ENCODE measurements around the gene CRISPLD2. TPM values are rescaled to one million over a fixed set of nuclear protein-coding genes. Genes with fewer than 3 reads are reported as not detected.

The CRISPLD2 gene
- total RNA-seq, 1 experiment from 2014 or later, result 0.28 TPM

DNA sequence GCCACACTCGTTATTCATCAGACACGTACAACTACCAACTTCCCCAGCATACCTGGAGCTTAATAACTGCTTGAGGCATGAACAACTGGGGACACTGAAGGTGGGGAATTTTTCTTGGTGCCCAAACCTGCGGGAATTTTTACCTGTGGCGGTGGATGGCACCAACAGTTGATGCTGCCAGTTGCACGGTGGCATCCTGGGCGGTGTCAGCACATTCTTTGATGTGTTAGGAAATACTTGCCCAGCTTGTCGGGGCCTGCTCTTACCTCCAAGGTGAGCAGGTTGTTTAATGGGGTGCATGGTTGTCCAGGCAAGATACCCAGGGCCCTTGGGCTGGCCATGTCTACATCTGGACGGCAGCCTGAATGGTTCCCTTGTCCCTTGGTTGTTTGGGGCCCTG, 79.6 kb downstream of the CRISPLD2 start:
- no peaks in the 10 kb centered on the region for H3K9me3 Mint-ChIP-seq (ENCODE audit: unreplicated experiment)
- TF ChIP-seq, protein P1, sequence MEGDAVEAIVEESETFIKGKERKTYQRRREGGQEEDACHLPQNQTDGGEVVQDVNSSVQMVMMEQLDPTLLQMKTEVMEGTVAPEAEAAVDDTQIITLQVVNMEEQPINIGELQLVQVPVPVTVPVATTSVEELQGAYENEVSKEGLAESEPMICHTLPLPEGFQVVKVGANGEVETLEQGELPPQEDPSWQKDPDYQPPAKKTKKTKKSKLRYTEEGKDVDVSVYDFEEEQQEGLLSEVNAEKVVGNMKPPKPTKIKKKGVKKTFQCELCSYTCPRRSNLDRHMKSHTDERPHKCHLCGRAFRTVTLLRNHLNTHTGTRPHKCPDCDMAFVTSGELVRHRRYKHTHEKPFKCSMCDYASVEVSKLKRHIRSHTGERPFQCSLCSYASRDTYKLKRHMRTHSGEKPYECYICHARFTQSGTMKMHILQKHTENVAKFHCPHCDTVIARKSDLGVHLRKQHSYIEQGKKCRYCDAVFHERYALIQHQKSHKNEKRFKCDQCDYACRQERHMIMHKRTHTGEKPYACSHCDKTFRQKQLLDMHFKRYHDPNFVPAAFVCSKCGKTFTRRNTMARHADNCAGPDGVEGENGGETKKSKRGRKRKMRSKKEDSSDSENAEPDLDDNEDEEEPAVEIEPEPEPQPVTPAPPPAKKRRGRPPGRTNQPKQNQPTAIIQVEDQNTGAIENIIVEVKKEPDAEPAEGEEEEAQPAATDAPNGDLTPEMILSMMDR (IDR thresholded peaks at IDR 0.05; ENCODE audit: unreplicated experiment), result no peak
- ChIA-PET CTCF (interaction anchor here (0.6 to 1.6 kb wide), 5 partner anchors 70 to 333 kb away, joined by 3 to 8 read pairs (median 3); no protein-coding TSS in a partner anchor), POLR2A (interaction anchor here (0.6 to 1.1 kb wide), 2 partner anchors 74 to 86 kb away, joined by 3 to 4 read pairs; no protein-coding TSS in a partner anchor)
- peak; percentile 55 for DNase-seq (ENCODE audit: unreplicated experiment)
- H3K4me1 Mint-ChIP-seq (ENCODE audit: insufficient read depth, unreplicated experiment), result peaks cover 7% of the 10 kb centered on the region
- BruUV-seq (replicated peaks), result no TSS peak
- H3K27ac Mint-ChIP-seq (ENCODE audit: low read depth, unreplicated experiment), result no peak overlapping the region
- H3K4me3 Mint-ChIP-seq (ENCODE audit: unreplicated experiment), result no peak overlapping the region
- H3K27me3 Mint-ChIP-seq (ENCODE audit: insufficient read depth, unreplicated experiment), result no peaks in the 10 kb centered on the region
- no peaks in the 10 kb centered on the region for H3K36me3 Mint-ChIP-seq (ENCODE audit: insufficient read depth, unreplicated experiment)
- intact Hi-C loops (cut with micrococcal nuclease), result no loop called here

DNA sequence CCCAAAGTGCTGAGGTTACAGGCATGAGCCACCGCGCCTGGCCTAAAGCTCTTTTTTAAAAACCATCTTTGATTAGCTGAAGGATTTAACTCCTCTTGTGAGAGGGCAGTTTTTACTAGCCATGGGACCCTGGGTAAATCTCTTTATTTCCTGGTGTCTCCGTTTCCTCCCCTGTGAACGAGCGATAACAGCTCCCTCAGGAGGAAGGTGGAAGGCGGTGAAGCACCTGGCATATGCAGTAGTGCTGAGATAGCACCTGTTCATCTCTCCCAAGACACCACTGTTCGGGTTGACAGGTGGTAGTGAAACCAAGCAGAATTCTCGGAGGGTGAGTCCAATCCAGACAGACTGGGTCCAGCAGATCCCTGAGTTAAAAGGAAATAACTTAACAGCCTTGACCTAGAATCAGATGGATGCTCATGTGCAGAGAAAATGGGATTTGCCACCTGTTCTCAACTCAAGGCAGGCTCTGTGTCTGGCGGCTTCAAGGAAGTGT, 86.2 kb downstream of the CRISPLD2 start:
- TF ChIP-seq, protein P1 (IDR thresholded peaks at IDR 0.05; ENCODE audit: unreplicated experiment), result no peak
- DNase-seq (ENCODE audit: unreplicated experiment), result no peak
- ChIA-PET CTCF (interaction anchor here (0.7 kb wide), 1 partner anchor 65 kb away, joined by 3 read pairs; no protein-coding TSS in a partner anchor), POLR2A (no interaction called here)
- no peak overlapping the region for H3K27ac Mint-ChIP-seq (ENCODE audit: low read depth, unreplicated experiment)
- H3K36me3 Mint-ChIP-seq (ENCODE audit: insufficient read depth, unreplicated experiment), result no peaks in the 10 kb centered on the region
- intact Hi-C loops (cut with micrococcal nuclease), result no loop called here
- no peaks in the 10 kb centered on the region for H3K9me3 Mint-ChIP-seq (ENCODE audit: unreplicated experiment)
- BruUV-seq (replicated peaks), result no TSS peak
- H3K4me1 Mint-ChIP-seq (ENCODE audit: insufficient read depth, unreplicated experiment), result no peaks in the 10 kb centered on the region
- no peaks in the 10 kb centered on the region for H3K27me3 Mint-ChIP-seq (ENCODE audit: insufficient read depth, unreplicated experiment)
- no peak overlapping the region for H3K4me3 Mint-ChIP-seq (ENCODE audit: unreplicated experiment)

DNA sequence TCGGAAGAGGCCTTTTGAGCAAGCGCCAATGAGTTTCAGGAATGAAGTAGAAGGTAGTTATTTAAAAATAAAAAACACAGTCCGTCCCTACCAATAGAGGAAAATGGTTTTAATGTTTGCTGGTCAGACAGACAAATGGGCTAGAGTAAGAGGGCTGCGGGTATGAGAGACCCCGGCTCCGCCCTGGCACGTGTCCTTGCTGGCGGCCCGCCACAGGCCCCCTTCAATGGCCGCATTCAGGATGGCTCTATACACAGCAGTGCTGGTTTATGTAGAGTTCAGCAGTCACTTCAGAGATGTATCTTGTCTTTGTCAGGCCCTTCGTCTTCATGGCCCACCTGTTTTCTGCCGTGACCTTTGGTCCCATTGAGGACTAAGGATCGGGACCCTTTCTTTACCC, 87.3 kb downstream of the CRISPLD2 start:
- Mint-ChIP-seq H3K4me1 (ENCODE audit: insufficient read depth, unreplicated experiment) (no peaks in the 10 kb centered on the region), H3K27ac (ENCODE audit: low read depth, unreplicated experiment) (no peak overlapping the region), H3K36me3 (ENCODE audit: insufficient read depth, unreplicated experiment) (no peaks in the 10 kb centered on the region), H3K9me3 (ENCODE audit: unreplicated experiment) (no peaks in the 10 kb centered on the region), H3K4me3 (ENCODE audit: unreplicated experiment) (no peak overlapping the region), H3K27me3 (ENCODE audit: insufficient read depth, unreplicated experiment) (peaks cover 4% of the 10 kb centered on the region)
- CTCF ChIA-PET, result interaction anchor here (0.6 kb wide), 2 partner anchors 39 to 833 kb away, joined by 3 to 4 read pairs; no protein-coding TSS in a partner anchor
- BruUV-seq (replicated peaks), result no TSS peak
- POLR2A ChIA-PET, result no interaction called here
- intact Hi-C loops (cut with micrococcal nuclease), result no loop called here
- DNase-seq (ENCODE audit: unreplicated experiment), result no peak
- TF ChIP-seq, protein P1 (IDR thresholded peaks at IDR 0.05; ENCODE audit: unreplicated experiment), result no peak

DNA sequence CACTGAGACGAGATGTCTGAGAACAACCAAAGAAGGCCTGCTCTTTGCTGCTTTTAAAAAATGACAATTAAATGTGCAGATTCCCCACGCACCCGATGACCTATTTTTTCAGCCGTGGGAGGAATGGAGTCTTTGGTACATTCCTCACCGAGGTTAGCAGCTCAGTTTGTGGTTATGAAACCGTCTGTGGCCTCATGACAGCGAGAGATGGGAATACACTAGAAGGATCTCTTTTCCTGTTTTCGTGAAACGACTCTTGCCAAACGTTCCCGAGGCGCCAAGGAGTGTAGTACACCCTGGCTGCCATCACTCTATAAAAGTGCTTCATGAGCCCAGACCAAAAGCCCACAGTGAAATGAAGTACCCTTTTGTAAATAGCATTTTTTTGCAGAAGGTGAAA, 87.8 kb downstream of the CRISPLD2 start:
- peaks cover 10% of the 10 kb centered on the region for H3K27me3 Mint-ChIP-seq (ENCODE audit: insufficient read depth, unreplicated experiment)
- POLR2A ChIA-PET, result no interaction called here

More for the DNA sequence above, 87.8 kb downstream of the CRISPLD2 start:
- no peak for DNase-seq (ENCODE audit: unreplicated experiment)
- BruUV-seq (replicated peaks), result no TSS peak
- no peaks in the 10 kb centered on the region for H3K4me1 Mint-ChIP-seq (ENCODE audit: insufficient read depth, unreplicated experiment)
- no peak overlapping the region for H3K27ac Mint-ChIP-seq (ENCODE audit: low read depth, unreplicated experiment)
- no peak overlapping the region for H3K4me3 Mint-ChIP-seq (ENCODE audit: unreplicated experiment)
- CTCF ChIA-PET, result interaction anchor here (1.0 kb wide), 1 partner anchor 46 kb away, joined by 3 read pairs; no protein-coding TSS in a partner anchor
- no peaks in the 10 kb centered on the region for H3K9me3 Mint-ChIP-seq (ENCODE audit: unreplicated experiment)
- TF ChIP-seq, protein P1 (IDR thresholded peaks at IDR 0.05; ENCODE audit: unreplicated experiment), result no peak
- intact Hi-C loops (cut with micrococcal nuclease), result no loop called here
- no peaks in the 10 kb centered on the region for H3K36me3 Mint-ChIP-seq (ENCODE audit: insufficient read depth, unreplicated experiment)

Data from MCF 10A (cell line).